GM21528 (cell line): Measurements from ENCODE around the gene ZBTB24.
A peak's percentile ranks its signal among the peaks of the same experiment; 100 is the strongest.
"Not testable (repeated sequence)": the region's sequence is repeated elsewhere in the genome, so short reads cannot be mapped to it uniquely, and the experiment has no call there.

Experiments used
- ATAC-seq: cut with Tn5 transposase; IDR thresholded peaks from one replicate; pipeline ENCODE4 v1.9.1; 2021; ENCODE audit warnings: mild to moderate bottlenecking, moderate library complexity; ENCODE audit not compliant: unreplicated experiment, low FRiP score

ZBTB24 gene

GRCh38 chr6:109482905-109483734 is at the start of gene ZBTB24:
Gene ZBTB24, minus strand, starts transcription at chr6:109483219. Its CDS starts 1,193 bp downstream, at chr6:109482026.
- peak; percentile 84 for ATAC-seq

DNA sequence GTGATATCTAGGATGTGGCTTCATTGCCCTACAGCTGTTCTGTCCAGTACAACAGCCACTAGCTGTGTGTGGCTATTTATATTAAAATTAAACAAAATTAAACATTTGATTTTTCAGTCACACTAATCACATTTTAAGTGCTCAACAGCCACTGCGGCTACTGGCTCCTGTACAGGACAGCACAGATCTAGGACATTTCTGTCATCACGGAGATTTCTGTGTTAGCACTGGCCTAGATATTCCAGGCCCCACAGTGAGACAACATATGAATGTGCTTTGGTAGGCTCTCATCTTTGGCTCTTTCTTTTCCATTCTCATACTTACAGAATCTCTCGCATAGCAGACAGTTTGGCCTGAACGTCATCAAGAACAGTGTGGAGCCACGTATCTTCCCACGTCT is 48.4 kb upstream of the ZBTB24 start:
- ATAC-seq: no peak

- no peak for ATAC-seq
These were observed 45.0 kb upstream of the ZBTB24 start for GRCh38 chr6:109527989-109528388.

GRCh38 chr6:109526905-109527628 is 44.0 kb upstream of the ZBTB24 start:
- peak; percentile 67 for ATAC-seq

- ATAC-seq: no peak
These were observed 41.1 kb upstream of the ZBTB24 start for GRCh38 chr6:109524129-109524528.

DNA sequence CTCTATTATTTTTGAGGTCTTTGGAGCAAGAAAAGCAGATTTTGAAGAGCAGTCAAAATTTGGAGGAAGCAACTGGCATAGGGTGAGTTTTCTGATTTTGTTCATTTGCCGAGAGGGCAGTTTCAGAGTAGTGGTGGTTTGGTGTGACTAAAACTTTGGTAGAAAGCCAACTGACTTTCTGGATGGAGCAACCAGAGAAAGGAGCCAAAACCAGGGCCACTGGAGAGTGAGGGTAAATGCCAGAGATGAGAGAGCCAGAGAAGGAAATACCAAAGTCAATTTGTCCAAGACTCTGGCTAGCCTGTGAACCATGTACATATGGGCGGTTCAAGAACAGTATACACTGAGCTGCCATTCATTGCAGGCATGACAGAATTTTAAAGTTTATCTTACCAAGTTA is 40.5 kb upstream of the ZBTB24 start:
- ATAC-seq: no peak

DNA sequence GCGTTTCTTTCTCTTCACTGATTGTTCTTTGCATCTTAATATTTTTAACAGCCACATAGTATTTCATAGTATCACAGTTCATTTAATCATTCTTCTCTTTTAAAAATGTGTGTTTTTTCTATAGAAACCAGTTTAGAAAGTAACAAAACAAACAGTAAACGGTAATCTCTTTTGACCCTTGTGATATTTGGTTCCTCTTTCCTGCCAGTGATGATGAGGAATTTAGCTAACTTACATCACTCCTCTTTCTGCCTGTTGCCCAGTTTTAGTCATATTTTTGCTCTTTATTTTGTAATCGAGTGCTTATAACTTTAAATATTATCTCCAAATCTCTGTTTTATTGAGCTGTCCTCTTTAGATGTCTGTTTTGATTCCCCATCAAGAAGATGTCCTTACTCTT is 38.1 kb upstream of the ZBTB24 start:
- no peak for ATAC-seq

DNA sequence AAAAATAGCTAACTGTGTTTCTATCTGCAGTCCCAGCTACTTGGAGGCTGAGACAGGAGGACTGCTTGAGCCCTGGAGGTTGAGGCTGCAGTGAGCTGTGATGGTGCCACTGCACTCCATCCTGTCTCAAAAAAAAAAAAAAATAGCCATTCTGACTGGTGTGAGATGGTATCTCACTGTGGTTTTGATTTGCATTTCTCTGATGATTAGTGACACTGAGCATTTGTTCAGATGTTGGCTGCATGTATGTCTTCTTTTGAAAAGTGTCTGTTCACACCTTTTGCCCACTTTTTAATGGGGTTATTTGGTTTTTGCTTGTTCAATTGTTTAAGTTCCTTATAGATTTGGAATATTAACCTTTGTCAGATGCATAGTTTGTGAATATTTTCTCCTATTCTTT is 36.6 kb upstream of the ZBTB24 start:
- ATAC-seq: not testable (repeated sequence)

DNA sequence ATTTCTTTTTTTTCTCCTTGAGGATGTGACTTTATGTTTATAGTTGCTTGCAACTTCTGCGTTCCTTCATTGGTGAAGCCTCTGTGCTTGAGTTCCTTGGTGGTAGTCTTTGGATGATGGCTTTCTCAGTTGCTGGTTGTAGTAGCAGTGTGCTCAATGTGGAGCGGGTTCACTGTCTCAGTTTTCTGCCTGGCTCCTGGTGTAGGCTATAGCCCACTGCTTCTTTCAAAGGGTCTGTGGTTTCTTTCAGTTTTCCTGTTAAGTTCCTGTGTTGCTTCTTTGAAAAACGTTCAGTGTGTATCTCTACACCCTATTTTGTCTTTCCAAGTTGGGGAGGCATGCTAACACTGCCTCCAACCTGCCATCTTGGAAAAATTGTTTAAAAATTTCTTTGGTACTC is 33.9 kb upstream of the ZBTB24 start:
- no peak for ATAC-seq

GRCh38 chr6:109515781-109516409 is 32.9 kb upstream of the ZBTB24 start:
- no peak for ATAC-seq

DNA sequence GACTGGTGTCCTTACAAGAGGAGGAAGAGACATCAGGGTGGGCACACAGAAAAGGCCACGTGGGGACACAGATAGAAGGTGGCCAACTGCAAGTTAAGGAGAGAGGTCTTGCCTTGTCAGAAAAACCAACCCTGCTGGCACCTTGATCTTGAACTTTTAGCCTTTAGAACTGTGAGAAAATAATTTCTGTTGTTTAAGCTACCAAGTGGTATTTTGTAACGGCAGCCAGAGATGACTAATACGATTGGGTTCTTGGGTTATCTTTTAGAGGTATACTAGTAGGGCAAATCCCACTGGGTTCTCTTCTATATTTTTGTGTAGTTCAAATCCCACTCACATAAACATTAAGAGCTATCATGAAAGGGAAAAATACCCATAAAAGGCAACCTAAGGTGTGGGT is 31.9 kb upstream of the ZBTB24 start:
- ATAC-seq: no peak

DNA sequence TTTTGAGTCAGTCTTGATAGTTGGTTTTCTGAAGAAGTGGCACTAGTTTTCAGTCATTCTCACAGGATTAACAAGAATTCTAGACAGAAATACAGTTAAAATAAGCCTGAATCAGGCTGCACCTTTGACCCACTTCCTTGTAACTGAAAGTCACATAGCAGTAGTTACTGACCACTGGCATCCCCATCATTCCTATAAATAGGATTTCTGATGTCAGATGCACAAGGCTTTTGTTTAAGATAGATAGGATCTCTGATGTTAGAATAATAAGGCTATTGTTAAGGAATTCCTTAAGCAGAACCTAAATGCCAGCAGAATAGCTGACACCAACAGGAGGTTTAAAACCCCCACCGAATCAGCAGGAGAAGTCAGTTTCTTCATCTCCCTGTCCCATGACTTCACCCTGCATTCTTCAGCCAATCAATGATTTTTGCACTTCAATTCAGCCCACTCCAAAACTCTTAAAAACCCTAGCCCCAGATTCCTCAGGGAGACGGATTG is 30.6 kb upstream of the ZBTB24 start:
- no peak for ATAC-seq

- ATAC-seq: no peak
These were observed 29.3 kb upstream of the ZBTB24 start for GRCh38 chr6:109512271-109512817.

- no peak for ATAC-seq
These were observed 28.8 kb upstream of the ZBTB24 start for GRCh38 chr6:109511832-109512231.

DNA sequence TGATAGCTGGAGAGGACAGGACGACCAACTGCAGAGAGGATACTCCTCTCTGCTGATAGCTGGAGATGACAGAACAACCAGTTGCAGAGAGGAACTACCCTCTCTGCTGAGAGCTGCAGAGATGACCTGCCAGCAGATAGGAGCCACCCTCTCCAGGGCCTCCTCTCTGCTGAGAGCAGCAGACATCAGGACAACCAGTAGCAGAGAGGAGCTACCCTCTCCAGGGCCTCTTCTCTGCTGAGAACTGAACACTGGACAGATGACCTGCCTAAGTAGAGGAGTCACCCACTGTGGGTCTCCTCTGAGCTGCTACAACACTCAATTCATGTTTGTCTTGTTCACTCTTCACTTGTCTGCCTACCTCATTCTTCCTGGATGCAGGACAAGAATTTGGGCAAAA is 27.3 kb upstream of the ZBTB24 start:
- ATAC-seq: no peak

DNA sequence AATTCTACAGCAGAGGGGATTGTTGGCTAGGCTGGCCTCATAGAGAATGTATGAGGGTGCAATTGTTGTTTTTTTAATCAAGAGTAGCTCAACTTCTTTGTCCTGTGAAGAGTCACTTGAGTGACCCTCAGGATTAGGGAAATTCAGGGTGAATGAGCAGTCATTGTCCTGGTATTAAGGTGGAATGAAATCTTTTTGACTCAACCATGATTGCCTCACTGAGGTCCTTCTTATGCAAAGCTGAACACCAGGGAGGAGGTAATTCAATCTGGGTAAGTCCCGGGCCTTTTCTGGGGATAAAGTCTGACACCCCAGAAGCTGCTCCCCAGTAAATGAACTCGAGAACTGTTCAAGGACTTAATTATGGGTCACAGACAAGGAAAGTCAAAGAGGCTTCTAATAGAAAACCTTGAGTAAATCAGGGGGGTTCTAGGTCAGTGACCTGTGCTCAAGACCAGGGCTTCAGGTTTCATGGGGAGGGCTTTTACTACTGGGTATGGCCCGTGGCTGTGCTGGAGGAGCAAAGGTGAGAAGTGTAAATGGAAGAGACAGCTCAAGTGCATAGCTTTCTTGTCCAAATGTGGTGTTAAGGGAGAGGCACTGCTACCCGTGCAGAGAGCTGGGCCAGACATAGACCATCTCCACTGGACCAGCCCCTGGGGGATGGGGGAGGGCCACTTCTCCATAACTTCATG is 25.3 kb upstream of the ZBTB24 start:
- no peak for ATAC-seq

GRCh38 chr6:109507490-109508072 is 24.6 kb upstream of the ZBTB24 start:
- ATAC-seq: no peak

DNA sequence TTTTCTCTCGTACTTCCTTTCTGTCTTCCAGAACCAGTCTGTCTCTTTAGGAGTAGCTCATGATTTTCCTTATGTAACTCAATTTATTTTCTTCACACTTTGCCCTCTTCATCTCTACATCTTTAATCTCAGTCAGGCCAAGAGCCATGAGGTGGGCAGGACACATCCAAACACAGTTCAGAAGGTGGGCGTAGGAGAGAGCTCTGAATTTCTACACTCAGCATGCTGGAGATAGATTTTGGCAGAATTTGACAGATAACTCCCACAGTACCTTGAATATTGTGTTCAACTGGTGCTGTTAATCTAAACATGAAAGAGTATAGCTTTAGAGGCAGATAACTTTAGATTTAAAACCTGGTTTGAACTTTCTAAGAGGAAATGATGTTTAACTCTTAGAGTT is 23.8 kb upstream of the ZBTB24 start:
- ATAC-seq: no peak

- ATAC-seq: no peak
These were observed 23.3 kb upstream of the ZBTB24 start for GRCh38 chr6:109506314-109506713.
